SHP77 treated with DMSO at 0.1 percent for 48 hours (cell line): Measurements from ENCODE around the gene IER2.

ENCODE experiments used
- DNase-seq: peaks from one replicate; lab custom pipeline; 2025; lab: John Stamatoyannopoulos, UW

IER2 gene

DNA sequence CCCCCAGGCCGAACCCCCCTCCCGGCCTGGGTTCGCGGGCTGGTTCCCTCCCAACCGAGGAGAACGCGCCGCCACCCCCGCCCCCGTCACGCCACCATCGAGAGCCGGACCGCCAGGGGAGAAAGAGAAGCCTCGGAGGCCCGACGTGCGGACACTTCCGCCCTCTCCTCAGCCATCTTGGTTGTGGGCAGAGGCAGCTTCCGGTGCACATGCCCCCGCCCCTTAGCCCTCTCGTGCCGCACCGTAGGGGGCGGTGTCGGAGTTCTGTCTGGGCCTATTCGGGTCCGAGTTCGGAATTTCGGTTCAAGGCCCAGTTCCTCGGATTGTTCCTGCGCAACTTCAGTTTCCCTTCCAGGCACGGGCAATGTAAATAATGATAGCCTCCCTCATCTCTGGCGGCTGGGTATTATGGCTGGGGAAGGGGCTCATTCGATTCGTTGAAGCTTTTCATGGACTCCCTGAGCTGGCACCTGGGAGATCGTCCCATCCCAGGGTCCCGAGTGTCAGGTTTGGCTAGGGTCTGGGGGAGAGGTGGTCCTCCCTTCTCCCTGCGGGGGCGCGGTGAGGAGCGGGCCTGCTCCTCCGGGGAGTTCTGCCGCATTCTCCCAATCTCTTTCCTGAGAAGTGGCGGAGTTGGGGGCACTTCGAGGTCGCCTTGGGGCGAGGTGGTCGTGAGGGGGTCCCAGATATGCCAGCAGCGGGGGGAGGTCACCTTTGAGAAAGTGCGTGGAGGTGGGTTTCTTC lies at the start of gene IER2, which contains the start of gene STX10:
IER2 (plus strand) TSS at position 225 of the 744 bp plus-strand sequence. CDS start 2,776 bp downstream, outside the sequence.
STX10 (minus strand) TSS at position 189 of the 744 bp plus-strand sequence. CDS start 202 bp downstream, outside the sequence.
- DNase-seq: peak; percentile 86

DNA sequence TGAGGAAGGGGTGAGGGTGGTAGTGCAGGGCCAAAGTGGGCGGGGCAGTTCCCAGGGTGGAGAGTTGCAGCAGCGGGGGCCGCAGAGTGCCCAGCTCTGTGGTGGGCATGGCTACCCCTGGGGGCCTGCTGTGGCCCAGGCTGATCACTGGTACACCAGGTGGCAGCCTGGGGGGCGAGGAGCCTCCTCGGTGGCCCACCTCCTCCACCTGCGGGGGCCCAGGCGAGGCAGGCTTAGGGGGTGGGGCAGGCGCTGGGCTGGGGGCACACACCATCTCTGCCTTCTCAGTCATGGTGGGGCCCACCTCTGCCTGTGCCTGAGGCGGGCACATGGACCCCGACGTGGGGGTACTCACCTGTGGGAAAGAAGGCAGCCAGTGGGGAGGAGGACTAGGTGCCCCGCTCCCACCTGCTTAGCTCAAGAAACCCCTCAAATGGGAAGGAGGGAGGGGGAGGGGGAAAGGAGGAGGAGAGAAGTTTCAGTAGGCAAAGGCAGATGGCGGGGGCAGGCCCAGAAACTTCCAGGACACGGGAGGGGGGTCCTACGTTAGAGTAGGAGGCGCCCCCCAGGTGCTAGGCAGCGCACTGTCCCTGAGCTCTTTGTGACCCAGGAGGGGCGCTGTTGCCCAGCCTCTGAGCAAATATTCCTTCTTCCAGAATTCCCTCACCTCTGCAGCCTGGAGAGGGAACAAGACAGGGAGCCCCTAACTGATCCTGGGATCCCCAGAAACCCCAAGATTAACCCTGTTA lies 49.2 kb upstream of the IER2 start:
- DNase-seq: no peak

DNA sequence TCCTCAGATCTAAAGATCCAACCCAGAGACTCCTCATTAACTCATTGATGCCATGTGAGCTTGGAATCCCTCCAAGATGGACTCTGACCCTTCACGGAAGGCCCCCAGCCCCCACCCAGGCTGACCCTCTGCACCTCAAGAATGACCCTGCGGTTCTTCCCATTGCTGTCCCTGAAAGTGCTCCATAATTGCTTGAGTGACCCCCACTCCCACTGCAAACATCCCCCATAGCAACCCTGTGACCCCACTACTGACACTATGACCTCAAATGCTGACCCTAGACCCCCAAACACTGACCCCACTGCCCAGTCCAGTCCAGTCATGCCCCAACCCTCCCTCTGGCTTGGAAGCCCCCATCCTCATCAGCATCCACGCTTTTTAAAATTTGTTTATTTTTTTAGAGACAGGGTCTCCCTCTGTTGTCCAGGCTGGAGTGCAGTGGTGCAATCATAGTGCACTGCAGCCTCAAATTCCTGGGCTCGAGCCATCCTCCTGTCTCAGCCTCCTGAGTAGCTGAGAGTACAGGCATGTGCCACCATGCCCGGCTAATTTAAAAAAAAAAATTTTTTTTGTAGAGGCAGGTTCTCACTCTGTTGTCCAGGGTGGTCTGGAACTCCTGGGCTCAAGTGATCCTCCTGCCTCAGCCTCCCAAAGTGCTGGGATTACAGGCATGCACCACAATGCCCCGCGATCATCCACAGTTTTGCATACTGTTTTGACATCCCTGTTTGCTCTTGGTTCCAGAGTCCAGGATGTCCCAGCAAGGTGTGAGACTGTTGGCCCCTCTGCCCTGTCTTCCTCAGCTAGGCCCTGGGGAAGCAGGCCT lies 48.4 kb upstream of the IER2 start:
- no peak for DNase-seq

- DNase-seq: no peak
Measured at GRCh38 chr19:13102416-13102665, 47.9 kb upstream of the IER2 start.

GRCh38 chr19:13102666-13103580 lies 47.3 kb upstream of the IER2 start, which contains the start of gene LYL1:
TSS of gene LYL1 (minus strand) at chr19:13102858. CDS start at chr19:13101171, 1,687 bp downstream.
- DNase-seq: no peak

GRCh38 chr19:13103581-13104359 lies 46.4 kb upstream of the IER2 start:
- no peak for DNase-seq

DNA sequence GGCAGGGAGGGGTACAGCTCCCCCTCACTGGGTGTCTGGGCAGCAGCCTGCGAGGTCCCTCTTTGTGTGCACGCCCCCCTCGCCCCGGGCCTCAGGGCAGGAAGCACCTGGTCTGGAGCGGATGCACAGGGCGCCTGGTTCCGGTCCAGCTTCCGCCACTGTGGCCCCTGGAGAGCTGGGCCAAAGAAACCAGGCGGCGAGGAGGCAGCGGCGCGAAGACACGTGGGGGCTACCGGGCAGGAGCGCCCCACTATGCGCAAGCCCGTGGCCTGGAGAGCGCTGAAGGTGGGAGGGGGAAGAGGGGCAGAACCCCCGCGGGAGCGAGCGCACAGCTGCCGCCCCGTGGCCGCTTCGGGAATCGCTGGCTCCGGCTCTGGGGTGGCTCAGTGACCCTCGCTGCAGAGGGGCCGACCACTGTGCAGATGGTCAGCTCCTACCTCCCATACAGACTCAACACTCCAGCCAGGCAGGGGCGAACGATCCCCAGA lies 45.8 kb upstream of the IER2 start:
- no peak for DNase-seq

DNA sequence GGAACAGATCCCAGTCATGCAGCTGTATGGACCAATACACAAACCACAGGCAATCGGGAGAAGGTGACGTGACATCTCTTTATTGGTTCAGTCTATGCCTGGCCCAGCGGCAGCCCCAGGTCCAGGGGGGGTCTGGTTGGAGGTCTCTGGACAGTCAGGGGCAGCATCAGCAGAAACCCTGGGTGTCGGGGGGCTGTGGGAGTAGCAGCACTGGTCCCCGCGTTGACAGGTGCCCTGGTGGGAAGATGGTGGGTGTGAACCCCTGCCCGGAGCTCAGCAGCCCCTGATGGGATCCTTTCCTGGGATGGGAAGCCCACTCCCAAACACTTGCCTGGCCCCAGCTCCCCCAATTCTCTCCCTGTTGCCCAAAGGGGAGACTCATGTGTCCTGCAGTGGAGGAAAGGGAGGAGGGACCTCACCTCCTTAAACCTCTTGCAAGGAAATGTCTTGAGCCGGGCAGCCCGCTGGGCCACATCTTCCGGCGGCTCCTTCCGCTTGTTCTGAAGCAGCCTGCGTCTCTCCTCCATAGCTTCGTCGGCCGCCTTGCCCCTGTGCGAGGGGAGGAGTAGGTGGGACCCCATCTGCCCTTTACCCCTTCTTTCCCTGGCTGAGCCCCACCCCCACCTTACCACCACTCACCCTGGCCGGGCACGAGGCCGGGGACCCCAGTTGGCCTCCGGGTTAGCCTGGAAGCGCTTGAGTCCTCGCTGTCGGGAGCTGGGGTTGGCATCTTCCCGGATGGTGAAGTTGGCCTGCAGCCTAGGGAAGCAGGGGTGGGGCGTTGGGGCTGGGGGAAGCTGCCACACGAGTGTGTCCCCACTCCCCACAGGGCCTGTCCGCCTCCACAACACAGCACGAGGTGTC lies 45.1 kb upstream of the IER2 start:
- DNase-seq: no peak

GRCh38 chr19:13109361-13110098 lies 40.7 kb upstream of the IER2 start:
- DNase-seq: no peak

- DNase-seq: no peak
Measured at GRCh38 chr19:13110099-13110610, 40.1 kb upstream of the IER2 start.

DNA sequence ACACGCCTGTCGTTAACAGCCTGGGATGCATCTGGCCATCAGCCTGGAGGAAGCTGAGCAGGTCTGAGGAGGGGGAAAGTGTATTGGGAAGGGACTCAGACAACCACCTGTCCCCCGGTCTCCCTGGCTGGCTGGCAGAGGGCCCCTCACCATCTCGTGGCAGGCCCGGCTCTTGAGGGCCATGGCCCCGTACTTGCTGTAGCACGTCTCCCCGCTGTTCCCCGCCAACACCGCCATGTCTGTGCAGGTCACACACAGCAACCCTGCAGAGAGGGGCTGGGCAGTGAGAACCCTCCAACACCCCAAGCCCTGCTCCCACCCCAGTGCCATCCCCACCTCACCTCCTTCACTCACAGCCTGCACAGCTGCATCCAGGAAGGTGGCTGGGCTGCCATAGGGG lies 37.7 kb upstream of the IER2 start:
- DNase-seq: no peak

DNA sequence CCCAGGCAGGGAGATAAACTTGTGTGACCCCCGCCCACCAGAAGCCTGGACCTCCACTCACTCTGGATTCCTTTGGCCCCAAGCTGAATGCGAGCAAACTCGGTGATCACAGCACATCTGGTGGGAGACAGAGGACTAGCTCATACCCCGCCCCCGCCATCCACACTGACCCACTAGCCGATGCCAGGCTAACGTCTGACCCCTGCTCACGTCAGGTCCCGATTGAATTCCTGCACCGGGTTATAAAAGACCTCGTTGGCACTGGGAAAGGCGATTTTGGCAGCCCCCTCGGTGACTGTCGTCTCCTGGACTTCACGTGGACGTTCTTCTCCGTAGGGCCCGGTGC lies 34.3 kb upstream of the IER2 start:
- DNase-seq: no peak

GRCh38 chr19:13116282-13117175 lies 33.7 kb upstream of the IER2 start, which contains the start of gene TRMT1:
TSS of gene TRMT1 (minus strand) at chr19:13116740. CDS start at chr19:13116399, 341 bp downstream.
- DNase-seq: peak; percentile 78

DNA sequence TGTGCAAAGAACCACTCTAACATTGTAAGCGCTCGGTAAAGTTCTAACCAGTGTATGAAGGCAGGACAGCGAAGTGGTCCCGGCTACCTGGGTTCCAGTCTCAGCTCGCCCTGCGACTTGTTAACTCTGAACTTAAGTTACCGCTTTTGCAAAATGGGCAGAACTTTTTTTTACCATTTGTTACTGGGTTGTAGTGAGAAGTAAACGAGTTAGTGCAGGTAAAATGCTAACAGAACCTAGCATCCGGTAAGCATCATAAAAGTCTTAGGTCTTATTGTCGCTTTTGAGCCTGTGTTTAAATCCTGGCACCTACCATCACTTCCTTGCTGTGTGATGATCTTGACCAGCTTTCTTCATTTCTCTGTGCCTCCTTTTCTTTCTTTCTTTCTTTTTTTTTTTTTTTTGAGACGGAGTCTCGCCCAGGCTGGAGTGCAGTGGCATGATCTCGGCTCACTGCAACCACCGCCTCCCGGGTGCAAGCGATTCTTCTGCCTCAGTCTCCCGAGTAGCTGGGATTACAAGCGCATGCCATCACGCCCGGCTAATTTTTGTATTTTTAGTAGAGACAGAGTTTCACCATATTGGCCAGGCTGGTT lies 32.9 kb upstream of the IER2 start:
- DNase-seq: no peak

DNA sequence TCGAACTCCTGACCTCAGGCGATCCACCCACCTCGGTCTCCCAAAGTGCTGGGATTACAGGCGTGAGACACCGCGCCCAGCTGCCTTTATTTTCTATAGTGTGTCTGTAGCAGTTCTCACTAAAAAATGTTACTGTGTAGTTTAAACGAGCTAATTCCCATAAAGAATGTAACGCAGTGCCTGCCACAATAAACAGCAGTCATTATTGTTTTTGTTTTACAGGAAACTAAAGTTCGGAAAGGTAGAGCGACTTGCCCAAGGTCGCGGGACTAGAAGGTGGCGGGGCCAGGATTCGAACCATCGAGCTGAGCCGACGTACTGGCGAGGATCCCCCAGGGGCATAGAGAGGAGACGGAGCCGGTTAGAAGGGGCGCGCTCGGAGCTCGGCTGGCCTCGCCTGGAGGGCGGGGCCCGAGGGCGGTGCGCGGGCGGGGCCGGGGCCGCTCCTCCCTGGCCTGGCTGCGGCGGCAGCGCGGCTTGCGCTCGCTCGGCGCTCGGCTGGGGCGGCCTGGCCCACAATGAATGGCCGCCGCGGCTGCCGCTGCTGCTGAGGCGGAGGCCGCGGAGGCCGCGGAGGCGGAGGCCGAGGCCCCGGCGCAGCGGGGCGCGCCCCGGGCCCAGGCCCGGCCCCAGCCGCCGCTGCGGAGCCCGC lies 32.3 kb upstream of the IER2 start, which contains the start of gene NACC1:
NACC1 (plus strand) TSS at position 493 of the 652 bp plus-strand sequence. CDS start 16,944 bp downstream, outside the sequence.
- DNase-seq: peak; percentile 56

GRCh38 chr19:13118424-13119193 lies 31.6 kb upstream of the IER2 start:
- no peak for DNase-seq
